Calu3 (cell line): Measurements from ENCODE around the gene TRPV6. TPM values are rescaled to one million over a fixed set of nuclear protein-coding genes. Genes with fewer than 3 reads are reported as not detected.

Experiments used
- BruUV-seq: library from RNA; stranded (reverse); fragments of 400-500 nt; replicated peaks from 2 replicates; lab custom pipeline; 2021; lab: Mats Ljungman, UMichigan
- CTCF ChIA-PET: fragments of 300-600 bp; sonication (Branson Sonifier 250); formaldehyde crosslinking; loops from one replicate; lab custom pipeline; 2022; ENCODE audit warnings: antibody characterized with exemption; lab: Charles Lee
- DNase-seq: peaks from one replicate; pipeline ENCODE4 v3.0.0; 2022
- H3K27ac Mint-ChIP-seq: one replicate; pipeline ENCODE4 v1.8.0; 2022; ENCODE audit warnings: mixed read lengths; ENCODE audit not compliant: unreplicated experiment
- H3K27me3 Mint-ChIP-seq: one replicate; pipeline ENCODE4 v1.8.0; 2022; ENCODE audit warnings: mixed read lengths; ENCODE audit not compliant: unreplicated experiment
- H3K36me3 Mint-ChIP-seq: one replicate; pipeline ENCODE4 v1.8.0; 2022; ENCODE audit warnings: mild to moderate bottlenecking, moderate library complexity, mixed read lengths; ENCODE audit not compliant: insufficient read depth, unreplicated experiment
- H3K4me1 Mint-ChIP-seq: one replicate; pipeline ENCODE4 v1.8.0; 2022; ENCODE audit warnings: mild to moderate bottlenecking, low read depth, mixed read lengths; ENCODE audit not compliant: unreplicated experiment
- H3K4me3 Mint-ChIP-seq: one replicate; pipeline ENCODE4 v1.8.0; 2022; ENCODE audit warnings: mild to moderate bottlenecking, low read depth, moderate library complexity, mixed read lengths; ENCODE audit not compliant: unreplicated experiment
- H3K9me3 Mint-ChIP-seq: one replicate; pipeline ENCODE4 v1.8.0; 2022; ENCODE audit warnings: low read depth, mixed read lengths; ENCODE audit not compliant: unreplicated experiment
- CTCF ChIP-seq: fragments of 200-600 bp; IDR thresholded peaks from one replicate; pipeline ENCODE4 v1.8.0; 2022; ENCODE audit warnings: antibody characterized with exemption; ENCODE audit not compliant: unreplicated experiment
- intact Hi-C: fragments of 100-400 bp; cut with micrococcal nuclease; formaldehyde crosslinking; loops from one replicate; pipeline ENCODE4 v1.10.0; 2022; ENCODE audit not compliant: unreplicated experiment
- total RNA-seq: library from RNA; stranded (reverse); gene quantifications from 2 replicates; pipeline ENCODE4 v1.2.3, GENCODE V29; 2022

The TRPV6 gene
- total RNA-seq, 1 experiment from 2014 or later = 1.7 TPM

- no peak for TF ChIP-seq CTCF
- CTCF ChIA-PET = interaction anchor here (0.7 kb wide), 1 partner anchor 54 kb away, joined by 3 read pairs; no protein-coding TSS in a partner anchor
- Mint-ChIP-seq H3K36me3 (no peaks in the 10 kb centered on the region), H3K4me3 (no peak overlapping the region), H3K27ac (no peak overlapping the region), H3K9me3 (peaks cover 7% of the 10 kb centered on the region), H3K4me1 (no peaks in the 10 kb centered on the region), H3K27me3 (peaks cover 45% of the 10 kb centered on the region)
- DNase-seq = no peak
- BruUV-seq = no TSS peak
- intact Hi-C loops = no loop called here
These were observed 57.5 kb downstream of the TRPV6 start for GRCh38 chr7:142827951-142828500.

GRCh38 chr7:142822714-142823113 lies 62.8 kb downstream of the TRPV6 start:
- H3K4me1 Mint-ChIP-seq = no peaks in the 10 kb centered on the region
- no peak overlapping the region for H3K4me3 Mint-ChIP-seq
- no peak for DNase-seq
- no peak for TF ChIP-seq CTCF
- CTCF ChIA-PET = no interaction called here
- no TSS peak for BruUV-seq
- H3K36me3 Mint-ChIP-seq = no peaks in the 10 kb centered on the region
- peaks cover 7% of the 10 kb centered on the region for H3K9me3 Mint-ChIP-seq
- H3K27ac Mint-ChIP-seq = no peak overlapping the region
- intact Hi-C loops = no loop called here
- H3K27me3 Mint-ChIP-seq = peaks cover 48% of the 10 kb centered on the region

Other genes with a start within 250 kb of the TRPV6 start
- 12.4 and 16.8 TPM in 2 replicates for gene PRSS1, start 136.3 kb downstream of the TRPV6 start, total RNA-seq
- 0.64 TPM in 1 of 2 replicates, not detected in the other for gene PRSS2, start 114.8 kb downstream of the TRPV6 start, total RNA-seq
- 3.0 and 3.1 TPM in 2 replicates for gene EPHB6, start 30.7 kb downstream of the TRPV6 start, total RNA-seq
- not detected in 2 replicates for gene TRPV5, start 48.0 kb upstream of the TRPV6 start, total RNA-seq
- gene LLCFC1, start 53.7 kb upstream of the TRPV6 start, total RNA-seq = not detected in 2 replicates
- not detected in 2 replicates for gene KEL, start 76.6 kb upstream of the TRPV6 start, total RNA-seq
- gene OR9A2, start 141.4 kb upstream of the TRPV6 start, total RNA-seq = not detected in 2 replicates
- not detected in 2 replicates for gene OR6V1, start 166.6 kb upstream of the TRPV6 start, total RNA-seq
- gene PIP, start 246.3 kb upstream of the TRPV6 start, total RNA-seq = not detected in 2 replicates